Right lobe of liver (tissue), 4 donors: Measurements from ENCODE around the gene NMRAL1.

Experiments used
- CTCF ChIP-seq, 4 donors: fragments of 200-600 bp in 3 of 4; fragments of 450-650 bp in 1 of 4; IDR thresholded peaks; one replicate each; pipeline versions ENCODE4 v1.5.1 to v1.8.0; 2016 to 2022; ENCODE audit warnings: antibody characterized with exemption in 4 of 4, mild to moderate bottlenecking in 2 of 4
- POLR2A ChIP-seq: fragments of 450-650 bp; IDR thresholded peaks from one replicate; pipeline ENCODE4 v1.6.1; 2017; ENCODE audit warnings: antibody characterized with exemption, mild to moderate bottlenecking
- donor health status: DM: no; HTN: no; CAD: no.
- donor health status: DM: no; HTN: no; CAD: no.
- donor health status: DM: no; HTN: yes; CAD: no.

- TF ChIP-seq POLR2A (no peak), CTCF (IDR thresholded peaks at IDR 0.05) (no peak)
Observed at GRCh38 chr16:4426021-4426684, 48.3 kb downstream of the NMRAL1 start.
